RWPE1 (cell line): Measurements from ENCODE around the gene RHOT1.
"Not testable (repeated sequence)": the region's sequence is repeated elsewhere in the genome, so short reads cannot be mapped to it uniquely, and the experiment has no call there.

ENCODE experiments used
- CTCF ChIA-PET: fragments of 350-600 bp; sonication (Branson Sonifier 250); formaldehyde crosslinking; extraction: SDS; loops from one replicate; lab custom pipeline; 2021; lab: Yijun Ruan, JAX
- POLR2A ChIA-PET: fragments of 400-600 bp; formaldehyde crosslinking; extraction: SDS; loops from one replicate; lab custom pipeline; 2020; ENCODE audit warnings: antibody characterized with exemption; ENCODE audit not compliant: low non-redundant PET; lab: Yijun Ruan, JAX
- DNase-seq: peaks from one replicate; pipeline ENCODE4 v3.0.0; 2012; ENCODE audit warnings: low spot score
- H3K27ac ChIP-seq: fragments of 450-650 bp; 2 replicates; pipeline ENCODE4 v1.5.1; 2017
- TF ChIP-seq, protein P1 (sequence below): fragments of 450-650 bp; conservative IDR thresholded peaks from 2 replicates; pipeline ENCODE4 v1.5.1; 2017; ENCODE audit warnings: low read depth, mild to moderate bottlenecking

The RHOT1 gene

DNA sequence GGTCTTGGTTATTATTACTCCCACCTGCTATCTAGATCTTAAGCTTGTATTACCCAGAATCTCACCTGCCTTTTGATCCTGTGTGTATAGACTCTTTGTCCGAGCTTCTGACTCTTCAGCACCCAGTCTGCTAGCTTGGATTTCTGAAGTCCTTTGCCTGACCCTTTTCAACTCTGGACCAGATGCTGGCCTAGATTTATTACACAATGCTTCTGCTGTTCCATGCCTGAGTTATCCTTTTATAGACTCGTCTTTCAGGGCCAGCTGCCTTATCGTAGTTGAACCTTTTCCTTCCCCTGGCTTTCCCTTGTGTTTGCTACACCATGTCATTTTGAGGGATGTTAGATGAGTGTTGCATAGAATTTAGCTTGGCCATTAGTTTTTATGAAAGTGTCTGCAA is 32.6 kb downstream of the RHOT1 start:
- TF ChIP-seq, protein P1, sequence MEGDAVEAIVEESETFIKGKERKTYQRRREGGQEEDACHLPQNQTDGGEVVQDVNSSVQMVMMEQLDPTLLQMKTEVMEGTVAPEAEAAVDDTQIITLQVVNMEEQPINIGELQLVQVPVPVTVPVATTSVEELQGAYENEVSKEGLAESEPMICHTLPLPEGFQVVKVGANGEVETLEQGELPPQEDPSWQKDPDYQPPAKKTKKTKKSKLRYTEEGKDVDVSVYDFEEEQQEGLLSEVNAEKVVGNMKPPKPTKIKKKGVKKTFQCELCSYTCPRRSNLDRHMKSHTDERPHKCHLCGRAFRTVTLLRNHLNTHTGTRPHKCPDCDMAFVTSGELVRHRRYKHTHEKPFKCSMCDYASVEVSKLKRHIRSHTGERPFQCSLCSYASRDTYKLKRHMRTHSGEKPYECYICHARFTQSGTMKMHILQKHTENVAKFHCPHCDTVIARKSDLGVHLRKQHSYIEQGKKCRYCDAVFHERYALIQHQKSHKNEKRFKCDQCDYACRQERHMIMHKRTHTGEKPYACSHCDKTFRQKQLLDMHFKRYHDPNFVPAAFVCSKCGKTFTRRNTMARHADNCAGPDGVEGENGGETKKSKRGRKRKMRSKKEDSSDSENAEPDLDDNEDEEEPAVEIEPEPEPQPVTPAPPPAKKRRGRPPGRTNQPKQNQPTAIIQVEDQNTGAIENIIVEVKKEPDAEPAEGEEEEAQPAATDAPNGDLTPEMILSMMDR = no peak
- H3K27ac ChIP-seq = no peak overlapping the region
- CTCF ChIA-PET = interaction anchor here (0.7 kb wide), 1 partner anchor 1317 kb away, joined by 3 read pairs; no protein-coding TSS in a partner anchor
- POLR2A ChIA-PET = no interaction called here
- DNase-seq = no peak

DNA sequence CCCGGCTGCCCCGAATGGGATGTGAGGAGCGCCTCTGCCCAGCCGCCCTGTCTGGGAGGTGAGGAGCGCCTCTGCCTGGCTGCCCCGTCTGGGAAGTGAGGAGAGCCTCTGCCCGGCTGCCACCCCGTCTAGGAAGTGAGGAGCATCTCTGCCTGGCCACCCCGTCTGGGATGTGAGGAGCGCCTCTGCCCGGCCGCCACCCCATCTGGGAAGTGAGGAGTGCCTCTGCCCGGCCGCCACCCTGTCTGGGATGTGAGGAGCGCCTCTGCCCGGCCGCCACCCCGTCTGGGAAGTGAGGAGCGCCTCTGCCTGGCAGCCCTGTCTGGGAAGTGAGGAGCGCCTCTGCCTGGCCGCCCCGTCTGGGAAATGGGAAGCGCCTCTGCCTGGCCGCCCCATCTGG is 36.4 kb downstream of the RHOT1 start:
- CTCF ChIA-PET, POLR2A ChIA-PET, DNase-seq, H3K27ac ChIP-seq: not testable (repeated sequence)

DNA sequence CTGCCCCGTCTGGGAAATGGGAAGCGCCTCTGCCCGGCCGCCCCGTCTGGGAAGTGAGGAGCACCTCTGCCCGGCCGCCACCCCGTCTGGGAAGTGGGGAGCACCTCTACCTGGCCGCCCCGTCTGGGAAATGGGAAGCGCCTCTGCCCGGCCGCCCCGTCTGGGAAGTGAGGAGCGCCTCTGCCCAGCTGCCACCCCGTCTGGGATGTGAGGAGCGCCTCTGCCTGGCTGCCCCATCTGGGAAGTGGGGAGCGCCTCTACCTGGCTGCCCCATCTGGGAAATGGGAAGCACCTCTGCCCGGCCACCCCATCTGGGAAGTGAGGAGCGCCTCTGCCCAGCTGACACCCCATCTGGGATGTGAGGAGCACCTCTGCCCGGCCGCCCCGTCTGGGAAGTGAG is 36.8 kb downstream of the RHOT1 start:
- DNase-seq, CTCF ChIA-PET, POLR2A ChIA-PET, H3K27ac ChIP-seq: not testable (repeated sequence)

DNA sequence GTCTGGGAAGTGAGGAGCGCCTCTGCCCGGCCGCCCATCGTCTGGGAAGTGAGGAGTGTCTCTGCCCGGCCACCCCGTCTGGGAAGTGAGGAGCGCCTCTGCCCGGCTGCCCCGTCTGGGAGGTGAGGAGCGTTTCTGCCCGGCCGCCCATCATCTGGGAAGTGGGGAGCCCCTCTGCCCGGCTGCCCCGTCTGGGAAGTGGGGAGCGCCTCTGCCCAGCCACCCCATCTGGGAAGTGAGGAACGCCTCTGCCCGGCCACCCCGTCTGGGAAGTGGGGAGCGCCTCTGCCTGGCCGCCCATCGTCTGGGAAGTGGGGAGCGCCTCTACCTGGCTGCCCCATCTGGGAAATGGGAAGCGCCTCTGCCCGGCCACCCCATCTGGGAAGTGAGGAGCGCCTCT is 37.2 kb downstream of the RHOT1 start:
- CTCF ChIA-PET, POLR2A ChIA-PET, H3K27ac ChIP-seq, DNase-seq: not testable (repeated sequence)

DNA sequence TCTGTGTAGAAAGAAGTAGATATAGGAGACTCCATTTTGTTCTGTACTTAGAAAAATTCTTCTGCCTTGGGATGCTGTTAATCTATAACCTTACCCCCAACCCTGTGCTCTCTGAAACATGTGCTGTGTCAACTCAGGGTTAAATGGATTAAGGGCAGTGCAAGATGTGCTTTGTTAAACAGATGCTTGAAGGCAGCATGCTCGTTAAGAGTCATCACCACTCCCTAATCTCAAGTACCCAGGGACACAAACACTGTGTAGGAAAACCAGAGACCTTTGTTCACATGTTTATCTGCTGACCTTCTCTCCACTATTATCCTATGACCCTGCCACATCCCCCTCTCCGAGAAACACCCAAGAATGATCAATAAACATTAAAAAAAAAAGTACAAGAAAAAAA is 38.0 kb downstream of the RHOT1 start:
- CTCF ChIA-PET, DNase-seq, H3K27ac ChIP-seq: not testable (repeated sequence)
- POLR2A ChIA-PET = interaction anchor here (0.6 kb wide), 1 partner anchor 94 kb away, joined by 6 read pairs; no protein-coding TSS in a partner anchor

DNA sequence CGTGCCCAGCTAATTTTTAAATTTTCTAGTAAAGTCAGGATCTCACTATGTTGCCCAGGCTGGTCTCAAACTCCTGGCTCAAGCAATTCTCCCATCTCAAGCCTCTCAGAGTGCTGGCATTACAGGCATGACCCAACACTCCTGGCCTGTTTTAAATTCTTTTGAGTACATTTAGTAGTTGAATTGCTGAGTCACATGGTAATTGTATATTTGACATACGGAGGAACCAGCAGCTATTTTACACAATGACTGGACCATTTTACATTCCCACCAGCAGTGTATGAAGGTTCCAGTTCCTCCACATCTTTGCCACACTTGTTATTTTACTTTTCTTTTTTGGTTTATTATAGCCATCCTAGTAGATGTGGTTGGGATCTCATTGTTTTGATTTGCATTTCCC is 43.6 kb downstream of the RHOT1 start:
- DNase-seq = no peak
- ChIA-PET CTCF (no interaction called here), POLR2A (no interaction called here)
- H3K27ac ChIP-seq = no peak overlapping the region
- TF ChIP-seq, protein P1 = no peak

DNA sequence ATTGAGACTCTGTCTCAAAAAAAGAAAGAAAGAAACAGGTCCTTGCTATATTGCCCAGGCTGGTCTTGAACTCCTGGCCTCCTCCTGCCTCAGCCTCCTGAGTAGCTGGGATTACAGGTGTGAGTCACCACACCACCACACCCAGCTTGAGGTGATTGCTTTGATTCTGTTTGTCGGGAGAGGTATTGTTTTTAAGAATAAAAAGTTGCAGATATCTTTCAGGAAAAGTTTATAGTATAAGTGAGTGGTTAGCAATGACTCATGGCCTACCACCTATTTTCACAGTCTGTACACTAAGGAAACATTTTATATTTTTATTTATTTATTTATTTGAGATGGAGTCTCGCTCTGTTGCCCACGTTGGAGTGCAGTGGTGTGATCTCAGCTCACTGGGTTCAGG is 45.0 kb downstream of the RHOT1 start:
- CTCF ChIA-PET = interaction anchor here (0.6 kb wide), 1 partner anchor 18 kb away, joined by 3 read pairs; no protein-coding TSS in a partner anchor
- POLR2A ChIA-PET = no interaction called here
- TF ChIP-seq, protein P1 = no peak
- no peak for DNase-seq
- H3K27ac ChIP-seq = no peak overlapping the region

DNA sequence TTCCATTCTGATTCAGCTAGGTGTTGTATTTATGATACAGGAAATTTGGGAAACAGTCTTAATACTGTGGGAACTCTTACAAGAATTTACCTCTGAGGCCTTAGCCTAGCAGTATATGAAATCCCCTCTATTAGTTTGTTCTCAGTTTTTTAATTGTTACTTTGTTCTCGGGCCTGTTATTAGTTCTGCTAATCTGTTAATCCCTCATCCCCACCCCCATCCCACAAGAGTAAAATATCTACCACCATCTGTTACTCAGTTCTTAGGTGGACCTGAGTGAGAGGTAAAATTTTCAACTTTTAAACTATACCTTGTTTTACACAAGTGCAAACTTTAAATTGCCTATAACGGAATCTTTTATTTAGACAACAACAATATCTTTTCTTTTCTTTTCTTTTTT is 47.0 kb downstream of the RHOT1 start:
- ChIA-PET POLR2A (no interaction called here), CTCF (interaction anchor here (0.6 kb wide), 1 partner anchor 389 kb away, joined by 3 read pairs; no protein-coding TSS in a partner anchor)
- TF ChIP-seq, protein P1 = no peak
- DNase-seq = no peak
- no peak overlapping the region for H3K27ac ChIP-seq

DNA sequence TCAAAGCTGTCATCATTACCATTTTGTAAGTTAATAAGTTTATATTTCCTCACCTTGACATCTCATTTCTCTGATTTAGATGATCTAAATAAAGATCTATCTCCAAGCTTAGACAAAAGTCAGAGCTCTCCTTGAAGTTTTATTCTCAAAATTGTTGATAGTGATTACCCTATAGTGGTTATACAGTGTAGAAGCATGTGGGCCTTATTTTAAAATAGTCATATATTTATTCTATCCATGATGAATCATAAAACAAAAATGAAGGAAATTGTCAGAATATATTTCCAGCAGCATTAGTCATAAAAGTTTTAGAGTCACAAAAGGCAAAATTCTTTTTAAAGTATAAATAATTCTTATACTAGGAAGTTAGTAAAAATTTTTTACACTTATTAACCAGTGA is 49.0 kb downstream of the RHOT1 start:
- H3K27ac ChIP-seq = no peak overlapping the region
- DNase-seq = no peak
- ChIA-PET CTCF (no interaction called here), POLR2A (no interaction called here)
- TF ChIP-seq, protein P1 = no peak
